GM19043 (cell line): ENCODE measurements around the gene PRSS50.
"Not testable (repeated sequence)": the region's sequence is repeated elsewhere in the genome, so short reads cannot be mapped to it uniquely, and the experiment has no call there.

Experiments
- ATAC-seq: cut with Tn5 transposase; IDR thresholded peaks from one replicate; pipeline ENCODE4 v1.9.1; 2021; ENCODE audit warnings: low read depth; ENCODE audit not compliant: unreplicated experiment

PRSS50 gene

GRCh38 chr3:46709721-46710120 is 7.9 kb downstream of the PRSS50 start:
- no peak for ATAC-seq

- no peak for ATAC-seq
Measured at GRCh38 chr3:46709157-46709654, 8.5 kb downstream of the PRSS50 start.

GRCh38 chr3:46708401-46709156 is 9.1 kb downstream of the PRSS50 start:
- no peak for ATAC-seq

GRCh38 chr3:46707601-46708011 is 10.1 kb downstream of the PRSS50 start:
- ATAC-seq: no peak

GRCh38 chr3:46706771-46707582 is 10.7 kb downstream of the PRSS50 start:
- ATAC-seq: no peak

GRCh38 chr3:46705751-46706552 is 11.7 kb downstream of the PRSS50 start:
- no peak for ATAC-seq

- no peak for ATAC-seq
Measured at GRCh38 chr3:46705022-46705530, 12.6 kb downstream of the PRSS50 start.

- not testable (repeated sequence) for ATAC-seq
Measured at GRCh38 chr3:46704346-46704745, 13.3 kb downstream of the PRSS50 start.

GRCh38 chr3:46703013-46703520 is 14.6 kb downstream of the PRSS50 start:
- no peak for ATAC-seq

- ATAC-seq: no peak
Measured at GRCh38 chr3:46702246-46703012, 15.2 kb downstream of the PRSS50 start.

- ATAC-seq: no peak
Measured at GRCh38 chr3:46701181-46701939, 16.3 kb downstream of the PRSS50 start, which contains the start of gene TMIE. TMIE (plus strand) TSS chr3:46701392; CDS start chr3:46701488, 96 bp downstream.

GRCh38 chr3:46700772-46701171 is 16.9 kb downstream of the PRSS50 start:
- no peak for ATAC-seq

GRCh38 chr3:46699676-46700523 is 17.8 kb downstream of the PRSS50 start:
- ATAC-seq: no peak

- ATAC-seq: no peak
Measured at GRCh38 chr3:46695962-46696894, 21.4 kb downstream of the PRSS50 start.

GRCh38 chr3:46695177-46695961 is 22.3 kb downstream of the PRSS50 start:
- ATAC-seq: no peak

- ATAC-seq: no peak
Measured at GRCh38 chr3:46694520-46694919, 23.1 kb downstream of the PRSS50 start.
